GM23338 (cell line): ENCODE measurements around the gene HOXD1. TPM values are rescaled to one million over a fixed set of nuclear protein-coding genes. Genes with fewer than 3 reads are reported as not detected.

ENCODE experiments used
- ATAC-seq: fragments of 200-7000 bp; cut with Tn5 transposase; 3 replicates; pipeline ENCODE4 v1.9.1; 2020
- DNase-seq: peaks from one replicate; pipeline ENCODE4 v3.0.0-alpha.2; 2015; ENCODE audit warnings: low spot score
- H2AFZ ChIP-seq: fragments of 200-600 bp; sonication (generic); 2 replicates; pipeline ENCODE4 v1.8.0; 2016; ENCODE audit warnings: antibody characterized with exemption, mild to moderate bottlenecking, moderate library complexity
- H3F3A ChIP-seq: fragments of 200-600 bp; sonication (generic); replicated peaks from 2 replicates; pipeline ENCODE4 v1.8.0; 2017; ENCODE audit warnings: antibody characterized with exemption, mixed run types, low read depth
- H3K27ac ChIP-seq: fragments of 200-600 bp; sonication (generic); 2 replicates; pipeline ENCODE4 v1.6.1; 2016; ENCODE audit warnings: low read depth
- H3K27me3 ChIP-seq: fragments of 200-600 bp; sonication (generic); 2 replicates; pipeline ENCODE4 v1.8.0; 2016; ENCODE audit warnings: mild to moderate bottlenecking, mixed run types, moderate library complexity; ENCODE audit not compliant: insufficient read depth
- H3K36me3 ChIP-seq: fragments of 200-600 bp; sonication (generic); 2 replicates; pipeline ENCODE4 v1.8.0; 2016; ENCODE audit warnings: mild to moderate bottlenecking; ENCODE audit not compliant: insufficient read depth
- H3K4me1 ChIP-seq: fragments of 200-600 bp; sonication (generic); 2 replicates; pipeline ENCODE4 v1.8.0; 2016; ENCODE audit warnings: mild to moderate bottlenecking, moderate library complexity; ENCODE audit not compliant: insufficient read depth
- H3K4me2 ChIP-seq: fragments of 200-600 bp; sonication (generic); 2 replicates; pipeline ENCODE4 v1.7.1; 2017; ENCODE audit warnings: mixed run types
- H3K4me3 ChIP-seq: fragments of 200-600 bp; sonication (generic); 2 replicates; pipeline ENCODE4 v1.6.1; 2016; ENCODE audit warnings: mixed run types
- H3K79me2 ChIP-seq: fragments of 200-600 bp; sonication (generic); replicated peaks from 2 replicates; pipeline ENCODE4 v1.8.0; 2017; ENCODE audit warnings: mild to moderate bottlenecking; ENCODE audit not compliant: insufficient read depth
- H3K9me2 ChIP-seq: fragments of 200-600 bp; sonication (generic); 2 replicates; pipeline ENCODE4 v1.8.0; 2017; ENCODE audit not compliant: insufficient read depth
- H4K20me1 ChIP-seq: fragments of 200-600 bp; sonication (generic); replicated peaks from 2 replicates; pipeline ENCODE4 v1.8.0; 2017; ENCODE audit warnings: mild to moderate bottlenecking; ENCODE audit not compliant: insufficient read depth
- H3K27ac Mint-ChIP-seq: 2 replicates; pipeline ENCODE4 v1.8.0; 2020; ENCODE audit warnings: inconsistent platforms, mild to moderate bottlenecking, moderate library complexity, mixed read lengths
- H3K27me3 Mint-ChIP-seq: 3 replicates; pipeline ENCODE4 v1.8.0; 2022; ENCODE audit warnings: low read depth, mild to moderate bottlenecking, moderate library complexity, mixed read lengths, inconsistent platforms; ENCODE audit not compliant: insufficient read depth, poor library complexity
- H3K36me3 Mint-ChIP-seq: 3 replicates; pipeline ENCODE4 v1.8.0; 2021; ENCODE audit warnings: low read depth, mild to moderate bottlenecking, inconsistent platforms, moderate library complexity, mixed read lengths
- H3K4me1 Mint-ChIP-seq: 3 replicates; pipeline ENCODE4 v1.8.0; 2020; ENCODE audit warnings: mild to moderate bottlenecking, inconsistent platforms, mixed read lengths
- H3K4me3 Mint-ChIP-seq: 3 replicates; pipeline ENCODE4 v1.8.0; 2021; ENCODE audit warnings: moderate library complexity, mild to moderate bottlenecking, inconsistent platforms, mixed read lengths
- H3K9me3 Mint-ChIP-seq: 3 replicates; pipeline ENCODE4 v1.8.0; 2020; ENCODE audit warnings: moderate library complexity, mild to moderate bottlenecking, inconsistent platforms, mixed read lengths
- EZH2 ChIP-seq: fragments of 200-600 bp; sonication (generic); IDR thresholded peaks from one replicate; pipeline ENCODE4 v1.8.0; 2017; ENCODE audit warnings: antibody characterized with exemption, mild to moderate bottlenecking, low read depth; ENCODE audit not compliant: unreplicated experiment
- EZH2phosphoT487 ChIP-seq: fragments of 200-600 bp; sonication (generic); IDR thresholded peaks from one replicate; pipeline ENCODE4 v1.8.1; 2018; ENCODE audit warnings: antibody characterized with exemption; ENCODE audit not compliant: unreplicated experiment
- NANOG ChIP-seq: IDR thresholded peaks from 2 replicates; pipeline ENCODE4 v1.6.1; 2016; ENCODE audit warnings: antibody characterized with exemption, borderline replicate concordance
- ZNF114 ChIP-seq: fragments of 250-450 bp; sonication (Bioruptor Pico); IDR thresholded peaks from 2 replicates; pipeline ENCODE4 v1.5.0; 2020; ENCODE audit warnings: mild to moderate bottlenecking, moderate library complexity
- polyA plus RNA-seq: library from polyadenylated mRNA; unstranded; fragments of >200 nt; fragmentation: Nextera tagmentation; extraction: Ambion mirVana; gene quantifications from 2 replicates; pipeline ENCODE4 v1.2.1, GENCODE V29; 2016
- total RNA-seq: library from RNA; depleted of rRNA; stranded (reverse); fragments of >200 nt; shearing (Covaris generic); gene quantifications from 2 replicates; pipeline ENCODE4 v1.2.3, GENCODE V29; 2014
- TF ChIP-seq, protein P1 (sequence below): IDR thresholded peaks from 2 replicates; pipeline ENCODE4 v1.6.1; 2016; ENCODE audit warnings: antibody characterized with exemption

HOXD1 gene
- total and polyA plus RNA-seq, 2 experiments from 2014 or later = not detected

GRCh38 chr2:176174382-176174823 is 14.1 kb upstream of the HOXD1 start:
- peak overlapping the region; percentile 57 for H3K4me3 ChIP-seq
- H3K27ac Mint-ChIP-seq = no peak overlapping the region
- H3K4me2 ChIP-seq = peak overlapping the region; percentile 84
- peaks cover 3% of the 10 kb centered on the region; the same call in 2 of the 3 replicates for H3K9me3 Mint-ChIP-seq
- no peak for DNase-seq
- H3K4me3 Mint-ChIP-seq = peak overlapping the region; percentile 68; the same call in 1 of the 3 replicates
- H3K36me3 Mint-ChIP-seq = no peaks in the 10 kb centered on the region
- no peak for ATAC-seq
- peaks cover 48% of the 10 kb centered on the region for H4K20me1 ChIP-seq
- H3K4me1 ChIP-seq = peaks cover 56% of the 10 kb centered on the region
- H3K27me3 Mint-ChIP-seq = peaks cover 100% of the 10 kb centered on the region
- peaks cover 55% of the 10 kb centered on the region for H3K4me1 Mint-ChIP-seq
- H3K9me2 ChIP-seq = no peaks in the 10 kb centered on the region
- peaks cover 100% of the 10 kb centered on the region for H3K27me3 ChIP-seq
- H2AFZ ChIP-seq = no peak overlapping the region
- no peak overlapping the region for H3K27ac ChIP-seq
- peaks cover 45% of the 10 kb centered on the region for H3F3A ChIP-seq
- no peak for TF ChIP-seq ZNF114 (CRISPR knock-in tag)
- peak; percentile 72 for TF ChIP-seq EZH2
- no peaks in the 10 kb centered on the region for H3K79me2 ChIP-seq
- no peaks in the 10 kb centered on the region; the same call in 1 of the 2 replicates for H3K36me3 ChIP-seq

DNA sequence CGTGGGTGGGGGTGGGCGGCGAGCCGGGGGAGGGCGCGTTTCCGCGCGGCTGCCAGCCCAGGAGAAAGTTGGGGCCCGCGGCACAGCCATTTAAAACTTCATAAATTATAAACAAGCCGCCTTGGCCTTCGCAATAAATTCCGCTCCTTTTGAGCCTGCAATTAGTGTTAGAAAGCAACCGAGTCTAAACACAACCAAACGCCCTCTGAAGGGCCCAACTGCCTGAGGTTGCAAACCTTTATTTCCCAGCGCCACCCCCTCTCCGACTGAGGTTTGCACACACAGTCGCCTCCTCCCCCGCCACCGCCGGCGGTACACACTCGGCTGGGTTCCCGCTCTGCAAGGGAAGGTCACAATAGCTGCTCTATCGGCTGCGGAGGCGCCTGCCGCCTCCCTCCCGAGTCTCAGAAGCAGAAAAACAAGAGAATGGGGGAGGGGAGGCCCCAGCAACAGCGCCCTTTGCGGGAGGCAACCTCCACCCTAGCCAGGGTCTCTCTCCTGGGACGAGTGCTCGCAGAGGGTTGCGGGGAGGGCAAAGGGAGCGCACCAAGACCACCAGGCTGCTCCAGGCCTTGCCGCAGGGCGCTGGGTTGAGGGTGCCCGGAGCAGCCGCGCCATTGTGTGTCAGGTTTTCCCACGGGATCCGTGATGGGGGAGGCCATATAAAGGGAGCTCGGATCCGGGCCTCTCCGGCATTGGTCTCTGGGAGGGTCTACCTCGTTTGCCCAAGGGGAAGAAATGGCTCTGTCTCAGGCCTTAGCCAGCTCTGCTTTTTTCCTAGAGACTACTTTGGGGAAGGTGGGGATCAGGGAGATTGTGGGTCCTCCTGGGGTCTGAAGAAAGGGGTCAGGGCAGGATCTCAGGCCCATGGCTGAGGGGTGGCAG is 13.4 kb upstream of the HOXD1 start:
- peaks cover 100% of the 10 kb centered on the region for H3K27me3 ChIP-seq
- no peak overlapping the region for H3K27ac Mint-ChIP-seq

GRCh38 chr2:176175709-176176607 is 12.5 kb upstream of the HOXD1 start:
- peak; percentile 64 for TF ChIP-seq EZH2
- TF ChIP-seq, protein P1, sequence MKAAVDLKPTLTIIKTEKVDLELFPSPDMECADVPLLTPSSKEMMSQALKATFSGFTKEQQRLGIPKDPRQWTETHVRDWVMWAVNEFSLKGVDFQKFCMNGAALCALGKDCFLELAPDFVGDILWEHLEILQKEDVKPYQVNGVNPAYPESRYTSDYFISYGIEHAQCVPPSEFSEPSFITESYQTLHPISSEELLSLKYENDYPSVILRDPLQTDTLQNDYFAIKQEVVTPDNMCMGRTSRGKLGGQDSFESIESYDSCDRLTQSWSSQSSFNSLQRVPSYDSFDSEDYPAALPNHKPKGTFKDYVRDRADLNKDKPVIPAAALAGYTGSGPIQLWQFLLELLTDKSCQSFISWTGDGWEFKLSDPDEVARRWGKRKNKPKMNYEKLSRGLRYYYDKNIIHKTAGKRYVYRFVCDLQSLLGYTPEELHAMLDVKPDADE = no peak
- Histone ChIP-seq H3F3A (peaks cover 47% of the 10 kb centered on the region), H2AFZ (peak overlapping the region; percentile 84; the same call in 1 of the 2 replicates), H3K36me3 (no peaks in the 10 kb centered on the region), H3K4me2 (peak overlapping the region; percentile 84), H3K27ac (no peak overlapping the region), H3K79me2 (no peaks in the 10 kb centered on the region), H3K4me3 (peak overlapping the region; percentile 57), H3K27me3 (peaks cover 100% of the 10 kb centered on the region), H3K9me2 (no peaks in the 10 kb centered on the region), H3K4me1 (peaks cover 48% of the 10 kb centered on the region), H4K20me1 (peaks cover 48% of the 10 kb centered on the region)
- no peaks in the 10 kb centered on the region for H3K36me3 Mint-ChIP-seq
- peaks cover 100% of the 10 kb centered on the region for H3K27me3 Mint-ChIP-seq
- peaks cover 48% of the 10 kb centered on the region for H3K4me1 Mint-ChIP-seq
- no peak overlapping the region for H3K27ac Mint-ChIP-seq
- H3K9me3 Mint-ChIP-seq = peaks cover 3% of the 10 kb centered on the region; the same call in 2 of the 3 replicates
- H3K4me3 Mint-ChIP-seq = peak overlapping the region; percentile 68; the same call in 2 of the 3 replicates
- DNase-seq (peak; percentile 39), ATAC-seq (no peak)

More for the DNA sequence above, 13.4 kb upstream of the HOXD1 start:
- Histone ChIP-seq H3K4me1 (peaks cover 56% of the 10 kb centered on the region), H4K20me1 (peaks cover 48% of the 10 kb centered on the region), H3K79me2 (no peaks in the 10 kb centered on the region), H3K27ac (no peak overlapping the region), H3K9me2 (no peaks in the 10 kb centered on the region), H3K4me2 (peak overlapping the region; percentile 84), H3K4me3 (peak overlapping the region; percentile 57), H3K36me3 (no peaks in the 10 kb centered on the region; the same call in 1 of the 2 replicates), H2AFZ (peak overlapping the region; percentile 84), H3F3A (peaks cover 48% of the 10 kb centered on the region)
- Mint-ChIP-seq H3K4me1 (peaks cover 55% of the 10 kb centered on the region), H3K36me3 (no peaks in the 10 kb centered on the region), H3K4me3 (peak overlapping the region; percentile 68), H3K27me3 (peaks cover 100% of the 10 kb centered on the region), H3K9me3 (peaks cover 3% of the 10 kb centered on the region; the same call in 2 of the 3 replicates)
- peak; percentile 37 for ATAC-seq
- TF ChIP-seq EZH2 (peak; percentile 85), EZH2phosphoT487 (peak; percentile 67), NANOG (no peak)
- DNase-seq = peak; percentile 85
